ENCODE data around the gene SPEM2.

DNA sequence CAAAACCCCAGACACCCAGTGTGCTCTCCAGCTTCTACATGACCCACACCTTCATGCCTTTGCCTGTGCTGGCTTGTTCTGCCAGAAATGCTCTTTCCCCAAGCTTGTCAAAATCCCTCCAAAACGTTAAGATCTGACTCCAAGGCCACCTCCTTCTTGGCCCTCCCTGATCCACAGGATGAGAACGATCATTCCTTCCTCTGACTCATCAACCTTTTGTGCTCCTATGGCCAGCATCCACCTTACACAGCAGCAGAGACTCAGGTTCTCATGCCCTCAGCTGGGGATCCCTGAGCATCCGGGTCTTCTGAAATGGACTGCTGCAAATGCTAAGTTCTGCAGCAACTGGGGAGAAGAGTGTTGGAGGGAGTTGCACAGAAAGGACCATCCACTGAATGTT is 51.1 kb downstream of the SPEM2 start:
- TF ChIP-seq, protein P1, sequence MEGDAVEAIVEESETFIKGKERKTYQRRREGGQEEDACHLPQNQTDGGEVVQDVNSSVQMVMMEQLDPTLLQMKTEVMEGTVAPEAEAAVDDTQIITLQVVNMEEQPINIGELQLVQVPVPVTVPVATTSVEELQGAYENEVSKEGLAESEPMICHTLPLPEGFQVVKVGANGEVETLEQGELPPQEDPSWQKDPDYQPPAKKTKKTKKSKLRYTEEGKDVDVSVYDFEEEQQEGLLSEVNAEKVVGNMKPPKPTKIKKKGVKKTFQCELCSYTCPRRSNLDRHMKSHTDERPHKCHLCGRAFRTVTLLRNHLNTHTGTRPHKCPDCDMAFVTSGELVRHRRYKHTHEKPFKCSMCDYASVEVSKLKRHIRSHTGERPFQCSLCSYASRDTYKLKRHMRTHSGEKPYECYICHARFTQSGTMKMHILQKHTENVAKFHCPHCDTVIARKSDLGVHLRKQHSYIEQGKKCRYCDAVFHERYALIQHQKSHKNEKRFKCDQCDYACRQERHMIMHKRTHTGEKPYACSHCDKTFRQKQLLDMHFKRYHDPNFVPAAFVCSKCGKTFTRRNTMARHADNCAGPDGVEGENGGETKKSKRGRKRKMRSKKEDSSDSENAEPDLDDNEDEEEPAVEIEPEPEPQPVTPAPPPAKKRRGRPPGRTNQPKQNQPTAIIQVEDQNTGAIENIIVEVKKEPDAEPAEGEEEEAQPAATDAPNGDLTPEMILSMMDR (IDR thresholded peaks at IDR 0.05) = no peak
- TF ChIP-seq FOXM1 (IDR thresholded peaks at IDR 0.05; ENCODE audit: low read depth) = no peak
- peak; percentile 24; the same call in 1 of the 2 replicates for TF ChIP-seq FOSL2 (IDR thresholded peaks at IDR 0.05; ENCODE audit: borderline replicate concordance, low read depth)
- no peak for TF ChIP-seq CHD2 (IDR thresholded peaks at IDR 0.05; ENCODE audit: low read length, partially characterized antibody)
- TF ChIP-seq EZH2phosphoT487 (IDR thresholded peaks at IDR 0.05; ENCODE audit: borderline replicate concordance, low read depth) = no peak
